GM23338 (cell line): Measurements from ENCODE around the gene ZFR2. TPM values are rescaled to one million over a fixed set of nuclear protein-coding genes. Genes with fewer than 3 reads are reported as not detected.

Experiments
- ATAC-seq: fragments of 200-7000 bp; cut with Tn5 transposase; 3 replicates; pipeline ENCODE4 v1.9.1; 2020
- DNase-seq: peaks from one replicate; pipeline ENCODE4 v3.0.0-alpha.2; 2015; ENCODE audit warnings: low spot score
- H2AFZ ChIP-seq: fragments of 200-600 bp; sonication (generic); 2 replicates; pipeline ENCODE4 v1.8.0; 2016; ENCODE audit warnings: antibody characterized with exemption, mild to moderate bottlenecking, moderate library complexity
- H3F3A ChIP-seq: fragments of 200-600 bp; sonication (generic); replicated peaks from 2 replicates; pipeline ENCODE4 v1.8.0; 2017; ENCODE audit warnings: antibody characterized with exemption, mixed run types, low read depth
- H3K27ac ChIP-seq: fragments of 200-600 bp; sonication (generic); 2 replicates; pipeline ENCODE4 v1.6.1; 2016; ENCODE audit warnings: low read depth
- H3K27me3 ChIP-seq: fragments of 200-600 bp; sonication (generic); 2 replicates; pipeline ENCODE4 v1.8.0; 2016; ENCODE audit warnings: mild to moderate bottlenecking, mixed run types, moderate library complexity; ENCODE audit not compliant: insufficient read depth
- H3K36me3 ChIP-seq: fragments of 200-600 bp; sonication (generic); 2 replicates; pipeline ENCODE4 v1.8.0; 2016; ENCODE audit warnings: mild to moderate bottlenecking; ENCODE audit not compliant: insufficient read depth
- H3K4me1 ChIP-seq: fragments of 200-600 bp; sonication (generic); 2 replicates; pipeline ENCODE4 v1.8.0; 2016; ENCODE audit warnings: mild to moderate bottlenecking, moderate library complexity; ENCODE audit not compliant: insufficient read depth
- H3K4me2 ChIP-seq: fragments of 200-600 bp; sonication (generic); 2 replicates; pipeline ENCODE4 v1.7.1; 2017; ENCODE audit warnings: mixed run types
- H3K4me3 ChIP-seq: fragments of 200-600 bp; sonication (generic); 2 replicates; pipeline ENCODE4 v1.6.1; 2016; ENCODE audit warnings: mixed run types
- H3K79me2 ChIP-seq: fragments of 200-600 bp; sonication (generic); replicated peaks from 2 replicates; pipeline ENCODE4 v1.8.0; 2017; ENCODE audit warnings: mild to moderate bottlenecking; ENCODE audit not compliant: insufficient read depth
- H3K9me2 ChIP-seq: fragments of 200-600 bp; sonication (generic); 2 replicates; pipeline ENCODE4 v1.8.0; 2017; ENCODE audit not compliant: insufficient read depth
- H4K20me1 ChIP-seq: fragments of 200-600 bp; sonication (generic); replicated peaks from 2 replicates; pipeline ENCODE4 v1.8.0; 2017; ENCODE audit warnings: mild to moderate bottlenecking; ENCODE audit not compliant: insufficient read depth
- H3K27ac Mint-ChIP-seq: 2 replicates; pipeline ENCODE4 v1.8.0; 2020; ENCODE audit warnings: inconsistent platforms, mild to moderate bottlenecking, moderate library complexity, mixed read lengths
- H3K27me3 Mint-ChIP-seq: 3 replicates; pipeline ENCODE4 v1.8.0; 2022; ENCODE audit warnings: low read depth, mild to moderate bottlenecking, moderate library complexity, mixed read lengths, inconsistent platforms; ENCODE audit not compliant: insufficient read depth, poor library complexity
- H3K36me3 Mint-ChIP-seq: 3 replicates; pipeline ENCODE4 v1.8.0; 2021; ENCODE audit warnings: low read depth, mild to moderate bottlenecking, inconsistent platforms, moderate library complexity, mixed read lengths
- H3K4me1 Mint-ChIP-seq: 3 replicates; pipeline ENCODE4 v1.8.0; 2020; ENCODE audit warnings: mild to moderate bottlenecking, inconsistent platforms, mixed read lengths
- H3K4me3 Mint-ChIP-seq: 3 replicates; pipeline ENCODE4 v1.8.0; 2021; ENCODE audit warnings: moderate library complexity, mild to moderate bottlenecking, inconsistent platforms, mixed read lengths
- H3K9me3 Mint-ChIP-seq: 3 replicates; pipeline ENCODE4 v1.8.0; 2020; ENCODE audit warnings: moderate library complexity, mild to moderate bottlenecking, inconsistent platforms, mixed read lengths
- CREB1 ChIP-seq: fragments of 250-450 bp; sonication (Bioruptor Pico); IDR thresholded peaks from 2 replicates; pipeline ENCODE4 v1.5.0; 2020; ENCODE audit warnings: low read depth, mild to moderate bottlenecking, moderate library complexity
- EZH2 ChIP-seq: fragments of 200-600 bp; sonication (generic); IDR thresholded peaks from one replicate; pipeline ENCODE4 v1.8.0; 2017; ENCODE audit warnings: antibody characterized with exemption, mild to moderate bottlenecking, low read depth; ENCODE audit not compliant: unreplicated experiment
- EZH2phosphoT487 ChIP-seq: fragments of 200-600 bp; sonication (generic); IDR thresholded peaks from one replicate; pipeline ENCODE4 v1.8.1; 2018; ENCODE audit warnings: antibody characterized with exemption; ENCODE audit not compliant: unreplicated experiment
- NANOG ChIP-seq: IDR thresholded peaks from 2 replicates; pipeline ENCODE4 v1.6.1; 2016; ENCODE audit warnings: antibody characterized with exemption, borderline replicate concordance
- POLR2AphosphoS5 ChIP-seq: IDR thresholded peaks from 2 replicates; pipeline ENCODE4 v1.6.1; 2016; ENCODE audit warnings: antibody characterized with exemption, low read depth
- REST ChIP-seq: IDR thresholded peaks from one replicate; pipeline ENCODE4 v1.6.1; 2018; ENCODE audit warnings: antibody characterized with exemption; ENCODE audit not compliant: unreplicated experiment
- STAT1 ChIP-seq: IDR thresholded peaks from one replicate; pipeline ENCODE4 v1.6.1; 2016; ENCODE audit warnings: antibody characterized with exemption; ENCODE audit not compliant: unreplicated experiment
- ZNF114 ChIP-seq: fragments of 250-450 bp; sonication (Bioruptor Pico); IDR thresholded peaks from 2 replicates; pipeline ENCODE4 v1.5.0; 2020; ENCODE audit warnings: mild to moderate bottlenecking, moderate library complexity
- ZNF462 ChIP-seq: fragments of 250-450 bp; sonication (Bioruptor Pico); IDR thresholded peaks from 2 replicates; pipeline ENCODE4 v1.5.0; 2020; ENCODE audit warnings: mild to moderate bottlenecking, moderate library complexity
- polyA plus RNA-seq: library from polyadenylated mRNA; unstranded; fragments of >200 nt; fragmentation: Nextera tagmentation; extraction: Ambion mirVana; gene quantifications from 2 replicates; pipeline ENCODE4 v1.2.1, GENCODE V29; 2016
- total RNA-seq: library from RNA; depleted of rRNA; stranded (reverse); fragments of >200 nt; shearing (Covaris generic); gene quantifications from 2 replicates; pipeline ENCODE4 v1.2.3, GENCODE V29; 2014

The ZFR2 gene
- total and polyA plus RNA-seq, 2 experiments from 2014 or later: 15.8 to 31.3 TPM

- TF ChIP-seq ZNF462 (CRISPR knock-in tag) (no peak), CREB1 (no peak), NANOG (no peak), ZNF114 (CRISPR knock-in tag) (no peak), EZH2phosphoT487 (no peak), STAT1 (no peak)
Measured at GRCh38 chr19:3907626-3908265, 38.9 kb upstream of the ZFR2 start (continued).

GRCh38 chr19:3904233-3904632 lies 35.4 kb upstream of the ZFR2 start:
- H3K27me3 Mint-ChIP-seq: peaks cover 5% of the 10 kb centered on the region
- H2AFZ ChIP-seq: no peak overlapping the region
- no peaks in the 10 kb centered on the region for H3K27me3 ChIP-seq
- no peaks in the 10 kb centered on the region for H3K4me1 ChIP-seq
- ATAC-seq (no peak), DNase-seq (no peak)
- peaks cover 16% of the 10 kb centered on the region for H3K36me3 Mint-ChIP-seq
- H3K27ac ChIP-seq: no peak overlapping the region
- H3K79me2 ChIP-seq: no peaks in the 10 kb centered on the region
- H3K4me3 Mint-ChIP-seq: no peak overlapping the region
- no peaks in the 10 kb centered on the region for H3F3A ChIP-seq
- H3K9me3 Mint-ChIP-seq: peaks cover 2% of the 10 kb centered on the region; the same call in 2 of the 3 replicates
- no peak overlapping the region for H3K4me3 ChIP-seq
- H4K20me1 ChIP-seq: no peaks in the 10 kb centered on the region; the same call in none of the 2 replicates
- no peak overlapping the region for H3K4me2 ChIP-seq
- no peaks in the 10 kb centered on the region for H3K4me1 Mint-ChIP-seq
- no peaks in the 10 kb centered on the region for H3K9me2 ChIP-seq
- H3K36me3 ChIP-seq: peaks cover 7% of the 10 kb centered on the region; the same call in 1 of the 2 replicates
- no peak overlapping the region for H3K27ac Mint-ChIP-seq
- no peak for TF ChIP-seq POLR2AphosphoS5
- no peak for TF ChIP-seq EZH2phosphoT487
- TF ChIP-seq EZH2: no peak
- no peak for TF ChIP-seq REST
